NCI-H2227 treated with DMSO at 0.1 percent for 48 hours (cell line): Measurements from ENCODE around the gene SF3A1.

Experiments
- DNase-seq: peaks from one replicate; lab custom pipeline; 2025; lab: John Stamatoyannopoulos, UW

SF3A1 gene

DNA sequence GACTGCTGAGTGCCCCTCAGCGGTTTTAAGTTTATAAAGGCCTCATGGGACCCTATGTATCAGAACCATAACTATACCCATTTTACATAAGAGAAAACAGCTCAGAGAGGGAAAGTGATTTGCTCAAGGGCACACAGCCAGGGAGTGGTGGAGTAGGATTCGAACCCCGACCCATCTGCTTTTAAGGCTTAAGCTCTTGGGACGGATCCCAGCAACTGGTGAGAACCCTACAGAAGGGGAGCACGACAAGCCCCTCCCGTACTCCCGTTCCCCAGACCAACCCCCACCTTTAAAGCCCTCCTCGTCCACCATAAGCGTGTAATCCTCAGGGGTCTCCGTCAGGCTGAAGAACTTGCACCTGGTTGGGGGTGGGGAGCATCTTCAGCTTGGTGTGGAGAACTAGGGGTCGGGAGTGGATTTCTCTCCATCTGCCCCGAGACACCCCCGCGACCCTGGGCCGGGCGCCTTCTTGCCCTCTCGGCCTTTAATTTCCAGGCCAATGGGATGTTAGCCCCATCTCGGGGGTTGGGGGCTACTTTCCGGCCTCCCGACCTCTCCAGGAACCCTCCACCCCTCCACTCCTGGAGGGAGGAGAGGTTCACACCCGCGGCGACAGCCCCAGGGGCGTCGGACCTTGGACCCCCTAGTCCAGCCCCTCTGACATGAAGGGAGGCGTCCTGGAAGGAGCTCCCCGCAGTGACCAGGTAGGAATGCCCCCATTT lies 68.1 kb downstream of the SF3A1 start:
- DNase-seq, result no peak

DNA sequence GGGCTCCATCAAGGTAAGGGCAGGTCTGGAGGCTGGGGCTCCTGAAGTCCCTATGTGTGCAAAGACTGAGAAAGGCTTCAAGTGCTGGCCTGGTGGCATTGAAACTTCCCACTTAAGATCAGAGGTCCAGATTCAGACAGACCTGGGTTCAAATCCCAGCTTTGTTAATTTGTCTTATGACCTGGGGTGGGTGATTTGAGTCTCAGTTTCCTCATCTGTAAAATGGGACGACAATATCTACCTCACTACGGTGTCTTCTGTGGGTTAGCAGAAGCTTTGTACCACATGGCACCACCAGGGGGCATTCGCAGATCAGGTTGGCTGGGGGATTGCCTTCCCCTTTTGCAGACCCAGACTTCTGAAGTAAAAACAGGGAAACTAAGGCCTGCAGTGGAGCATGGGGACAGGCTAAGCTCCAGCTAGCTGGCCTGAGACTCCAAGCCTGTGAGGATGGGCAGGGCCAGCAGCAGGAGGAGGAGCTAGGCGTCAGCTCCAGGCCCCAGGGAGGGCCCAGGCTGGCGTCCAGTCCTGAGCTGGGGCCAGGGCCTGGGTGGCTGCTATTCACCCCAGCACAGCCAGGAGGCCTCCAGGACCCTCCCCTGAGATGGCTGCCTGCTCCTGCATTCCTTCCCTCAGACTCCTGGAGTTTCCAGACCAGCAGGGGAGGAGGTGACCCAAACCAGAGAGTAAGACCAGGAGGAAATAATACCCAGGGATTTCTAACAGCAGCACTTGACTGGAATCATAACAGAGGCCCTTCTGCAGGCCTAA lies 68.9 kb downstream of the SF3A1 start:
- DNase-seq, result no peak

DNA sequence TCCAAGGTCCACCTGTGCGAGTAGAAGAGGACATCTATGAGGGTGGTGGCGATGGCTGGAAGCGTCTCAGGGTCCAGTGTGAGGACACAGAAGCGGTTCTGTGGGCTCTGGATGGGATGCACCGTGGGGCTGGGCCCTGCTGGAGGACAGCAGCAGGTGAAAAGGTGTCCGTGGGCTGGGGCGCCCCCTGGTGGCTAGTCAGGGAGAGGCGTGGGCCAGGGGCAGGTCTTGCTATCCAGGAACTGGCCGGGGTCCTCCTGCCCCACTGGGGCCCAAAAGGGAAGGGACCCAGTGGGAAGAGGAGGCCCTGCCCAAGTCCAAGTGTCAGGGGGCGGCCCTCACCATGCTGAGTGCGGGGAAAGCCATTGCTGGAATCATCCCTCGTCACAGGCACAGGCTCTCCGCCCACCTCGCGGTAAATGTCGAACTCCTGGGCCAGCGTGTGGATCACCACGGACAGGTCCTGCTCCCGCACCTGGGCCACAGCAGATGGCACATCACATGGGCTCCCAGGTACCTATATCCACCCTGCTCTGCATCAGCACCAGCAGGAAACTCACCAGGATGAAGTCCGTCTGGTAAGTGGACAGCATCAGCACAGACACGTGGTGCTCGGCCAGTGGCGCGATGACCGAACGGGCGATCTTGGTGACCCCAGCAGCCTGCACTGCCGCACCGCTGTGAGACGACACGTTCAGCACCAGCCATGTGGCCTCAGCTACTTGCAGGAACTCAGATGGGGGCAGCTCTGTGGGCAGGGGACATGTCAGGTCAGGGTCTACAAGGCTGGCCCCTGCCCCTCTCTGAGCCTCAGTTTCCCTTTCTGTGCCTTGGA lies 69.7 kb downstream of the SF3A1 start:
- DNase-seq, result no peak

DNA sequence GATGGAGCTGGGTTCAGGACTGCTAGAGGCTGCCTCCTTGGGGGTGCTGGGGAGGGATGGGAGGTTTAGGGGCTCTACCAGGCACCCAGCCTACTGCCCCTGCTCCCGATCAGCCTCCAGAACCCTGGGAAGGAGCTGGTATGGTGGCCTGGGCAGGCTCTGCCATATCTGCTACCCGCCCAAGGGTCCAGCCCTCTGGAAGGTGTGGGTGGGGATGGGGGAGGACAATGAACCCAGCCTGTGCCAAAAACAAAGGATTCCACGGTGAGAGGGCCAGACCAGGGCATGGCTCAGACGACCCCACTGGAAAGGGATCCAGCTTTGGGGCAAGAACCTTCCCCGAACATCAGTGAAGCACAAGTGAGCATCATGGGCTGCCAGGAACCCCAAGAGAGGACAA lies 70.4 kb downstream of the SF3A1 start:
- DNase-seq, result no peak

DNA sequence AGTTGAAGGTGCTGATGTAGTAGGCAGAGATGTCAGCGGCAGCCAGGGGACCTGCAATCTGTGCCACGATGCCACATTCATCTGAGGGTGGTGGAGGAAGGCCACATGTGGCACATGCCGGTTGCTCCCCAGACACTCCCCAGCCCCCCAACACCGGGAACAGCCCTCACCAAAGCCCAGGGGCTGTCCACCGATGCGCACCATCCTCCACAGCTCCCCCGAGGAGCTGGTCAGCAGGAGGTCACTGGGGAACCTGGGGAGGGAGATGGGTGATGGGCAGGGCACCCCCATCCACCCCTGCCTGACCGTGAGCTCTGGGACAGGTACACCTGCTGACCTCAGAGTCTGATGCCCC lies 70.9 kb downstream of the SF3A1 start:
- no peak for DNase-seq

DNA sequence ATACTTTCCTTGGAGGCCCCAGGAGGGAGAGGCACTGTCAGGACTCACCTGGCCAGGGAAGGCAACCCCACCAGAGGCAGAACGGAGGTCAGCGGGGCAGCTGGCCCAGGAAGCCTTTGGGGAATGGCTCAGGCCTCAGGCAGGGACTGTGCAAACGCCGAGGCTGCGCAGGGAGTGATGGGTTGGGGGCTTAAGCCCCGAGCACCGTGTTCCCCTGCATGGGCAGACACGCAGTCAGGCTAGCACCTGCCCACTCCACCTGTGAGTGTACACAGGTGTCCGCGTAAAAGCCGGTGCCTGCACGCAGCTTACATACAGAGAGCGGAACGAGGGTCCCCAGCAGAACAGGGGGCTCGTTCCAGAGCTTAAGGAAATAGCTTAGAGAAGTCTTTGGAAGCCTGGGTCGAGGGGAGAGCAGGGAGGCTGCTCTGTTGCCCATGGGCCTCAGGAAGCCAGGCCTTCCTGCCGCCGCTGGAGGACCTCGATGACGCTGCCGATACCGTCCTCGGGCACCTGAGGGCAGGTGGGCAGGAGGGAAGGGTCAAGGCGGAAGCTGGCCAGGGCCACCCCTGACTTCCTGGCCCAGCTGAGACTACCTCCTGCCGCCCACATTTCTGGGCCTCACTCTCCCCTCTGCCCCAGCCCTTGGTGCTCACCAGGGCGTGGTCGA lies 71.4 kb downstream of the SF3A1 start:
- DNase-seq, result no peak

DNA sequence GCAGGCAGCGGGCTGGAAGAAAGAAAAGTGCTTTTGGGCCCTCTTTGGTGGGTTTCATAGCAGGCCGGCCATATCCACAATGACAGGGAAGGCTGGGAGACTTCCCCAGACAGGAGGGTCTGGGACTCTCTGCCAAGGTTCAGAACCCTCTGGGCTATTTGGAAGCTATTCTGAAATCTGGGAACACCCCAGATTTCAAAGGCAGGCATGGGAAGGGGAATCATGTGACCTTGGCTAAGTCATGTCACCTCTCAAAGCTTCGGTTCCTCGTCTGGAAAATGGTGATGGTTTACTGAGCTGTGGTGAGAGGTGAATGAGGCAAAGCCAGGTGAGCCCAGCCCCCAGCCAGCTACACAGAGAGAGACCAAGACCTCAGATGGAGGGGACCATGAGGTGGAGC lies 72.0 kb downstream of the SF3A1 start:
- no peak for DNase-seq

DNA sequence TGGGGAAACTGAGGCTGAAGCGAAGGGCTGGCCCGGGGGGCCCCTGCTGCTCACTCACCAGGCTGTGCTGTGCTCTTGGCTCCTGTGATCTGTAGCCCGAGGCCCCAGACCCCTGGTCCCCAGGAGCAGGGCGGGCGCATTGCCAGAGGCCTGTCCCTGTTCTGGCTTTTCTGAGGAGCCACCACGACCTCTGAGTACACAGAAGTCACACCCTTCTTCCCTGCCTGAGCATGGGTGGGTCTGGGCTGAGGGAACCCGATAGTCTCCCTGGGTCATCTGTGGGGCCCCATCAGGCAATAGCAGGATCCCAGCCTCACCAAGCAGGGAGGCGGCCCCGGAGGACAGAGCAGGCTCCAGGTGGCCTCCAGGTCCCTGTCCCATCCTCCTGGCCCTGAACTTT lies 72.5 kb downstream of the SF3A1 start:
- DNase-seq, result no peak

DNA sequence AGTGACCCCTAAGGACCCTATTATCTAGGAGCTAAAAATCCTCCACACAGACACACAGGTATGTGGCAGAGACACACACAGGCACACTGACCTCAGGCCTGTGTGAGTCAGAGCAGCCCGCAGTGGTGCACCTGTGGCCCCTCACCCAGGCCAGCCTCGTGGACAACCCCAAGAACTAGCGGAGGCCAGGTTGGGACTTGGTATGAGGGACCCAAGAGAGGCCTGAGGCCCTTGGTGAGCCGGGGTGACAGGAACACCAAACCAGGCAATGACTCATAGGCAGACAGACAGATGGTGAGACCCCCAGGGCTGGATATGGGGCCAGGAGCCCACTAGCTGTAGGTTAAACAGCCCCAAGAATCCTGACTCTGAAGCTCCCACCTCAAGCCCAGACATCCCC lies 73.4 kb downstream of the SF3A1 start:
- no peak for DNase-seq

DNA sequence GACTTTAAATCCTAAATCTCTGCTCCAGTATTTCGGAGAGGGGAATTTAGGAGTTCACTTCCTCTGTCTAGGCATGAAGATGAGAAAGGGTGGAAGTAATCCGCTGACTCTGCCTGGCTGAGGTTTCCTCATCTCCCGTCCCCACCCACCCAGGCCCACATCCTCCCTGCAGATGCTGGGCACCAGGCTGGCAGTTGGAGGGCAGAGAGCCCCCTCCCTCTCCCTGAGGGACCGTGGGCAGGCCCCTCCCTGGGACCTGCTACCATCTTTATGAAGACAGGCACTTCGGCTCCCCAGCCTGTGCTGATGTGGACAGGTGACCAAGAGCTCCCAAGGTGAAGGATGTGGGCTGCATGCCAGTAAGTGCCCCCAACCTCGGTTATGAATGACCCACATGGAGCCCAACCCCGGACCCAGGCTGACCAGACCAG lies 74.1 kb downstream of the SF3A1 start:
- DNase-seq, result no peak
